A172 (cell line): ENCODE measurements around the gene LAMP1. TPM values are rescaled to one million over a fixed set of nuclear protein-coding genes. Genes with fewer than 3 reads are reported as not detected.
"Not testable (repeated sequence)": the region's sequence is repeated elsewhere in the genome, so short reads cannot be mapped to it uniquely, and the experiment has no call there.

Experiments used
- DNase-seq: peaks from one replicate; pipeline ENCODE4 v3.0.0-alpha.2; 2015; ENCODE audit warnings: low spot score
- total RNA-seq: library from RNA; depleted of rRNA; stranded (reverse); fragments of >200 nt; shearing (Covaris generic); gene quantifications from 2 replicates; pipeline ENCODE4 v1.2.3, GENCODE V29; 2014

LAMP1 gene
- total RNA-seq, 1 experiment from 2014 or later, result 285 TPM

GRCh38 chr13:113327391-113327765 lies 30.3 kb downstream of the LAMP1 start:
- DNase-seq, result no peak

GRCh38 chr13:113327766-113328471 lies 30.9 kb downstream of the LAMP1 start:
- no peak for DNase-seq

GRCh38 chr13:113328851-113329250 lies 31.8 kb downstream of the LAMP1 start:
- no peak for DNase-seq

- no peak for DNase-seq
These were observed 32.7 kb downstream of the LAMP1 start for GRCh38 chr13:113329656-113330312.

- DNase-seq, result no peak
These were observed 35.6 kb downstream of the LAMP1 start for GRCh38 chr13:113332615-113333014.

- DNase-seq, result no peak
These were observed 36.0 kb downstream of the LAMP1 start for GRCh38 chr13:113333076-113333475.

GRCh38 chr13:113337556-113337955 lies 40.5 kb downstream of the LAMP1 start:
- DNase-seq, result no peak

- no peak for DNase-seq
These were observed 40.9 kb downstream of the LAMP1 start for GRCh38 chr13:113337976-113338375.

GRCh38 chr13:113338451-113338850 lies 41.4 kb downstream of the LAMP1 start:
- no peak for DNase-seq

- no peak for DNase-seq
These were observed 46.0 kb downstream of the LAMP1 start for GRCh38 chr13:113342820-113343691.

- no peak for DNase-seq
These were observed 46.6 kb downstream of the LAMP1 start for GRCh38 chr13:113343692-113343968.

GRCh38 chr13:113345486-113345885 lies 48.4 kb downstream of the LAMP1 start:
- no peak for DNase-seq

- not testable (repeated sequence) for DNase-seq
These were observed 50.7 kb downstream of the LAMP1 start for GRCh38 chr13:113347736-113348225.

GRCh38 chr13:113348591-113348990 lies 51.6 kb downstream of the LAMP1 start:
- no peak for DNase-seq

GRCh38 chr13:113349050-113349449 lies 52.0 kb downstream of the LAMP1 start:
- no peak for DNase-seq

- no peak for DNase-seq
These were observed 52.5 kb downstream of the LAMP1 start for GRCh38 chr13:113349491-113349890.

- peak; percentile 22 for DNase-seq
These were observed 53.3 kb downstream of the LAMP1 start for GRCh38 chr13:113350065-113350937.

- DNase-seq, result no peak
These were observed 53.9 kb downstream of the LAMP1 start for GRCh38 chr13:113350938-113351335.

GRCh38 chr13:113351514-113352026 lies 54.5 kb downstream of the LAMP1 start:
- no peak for DNase-seq

GRCh38 chr13:113353254-113353653 lies 56.2 kb downstream of the LAMP1 start:
- DNase-seq, result no peak

GRCh38 chr13:113354831-113355610 lies 58.0 kb downstream of the LAMP1 start:
- no peak for DNase-seq
